Caco-2 (cell line): ENCODE measurements around the gene SPEM1. TPM values are rescaled to one million over a fixed set of nuclear protein-coding genes. Genes with fewer than 3 reads are reported as not detected.

Source experiments
- BruUV-seq: library from RNA; stranded (reverse); fragments of 400-500 nt; replicated peaks from 2 replicates; lab custom pipeline; 2021; lab: Mats Ljungman, UMichigan
- CTCF ChIA-PET: fragments of 300-600 bp; sonication (Branson Sonifier 250); formaldehyde crosslinking; loops from one replicate; lab custom pipeline; 2022; ENCODE audit warnings: antibody characterized with exemption; lab: Charles Lee
- POLR2A ChIA-PET: fragments of 300-600 bp; sonication (Branson Sonifier 250); formaldehyde crosslinking; loops from one replicate; lab custom pipeline; 2022; ENCODE audit warnings: antibody characterized with exemption; lab: Charles Lee
- DNase-seq, 2 experiments: peaks; one replicate each; pipeline versions ENCODE4 v3.0.0 to v3.0.0-alpha.2; 2020 to 2022
- H3K27me3 ChIP-seq: replicated peaks from 2 replicates; pipeline ENCODE4 v1.6.0; 2011; ENCODE audit warnings: low read length; ENCODE audit not compliant: control insufficient read depth, insufficient read depth
- H3K36me3 ChIP-seq: 2 replicates; pipeline ENCODE4 v1.5.1; 2011; ENCODE audit warnings: low read length; ENCODE audit not compliant: control insufficient read depth, insufficient read depth
- H3K4me1 ChIP-seq: fragments of 250-450 bp; sonication (Bioruptor Pico); 2 replicates; pipeline ENCODE4 v1.5.1; 2020; ENCODE audit warnings: mild to moderate bottlenecking
- H3K4me3 ChIP-seq: 2 replicates; pipeline ENCODE4 v1.5.1; 2011; ENCODE audit warnings: low read depth, mild to moderate bottlenecking, control low read depth, low read length
- H3K9me3 ChIP-seq: fragments of 250-450 bp; sonication (Bioruptor Pico); 2 replicates; pipeline ENCODE4 v1.5.1; 2020; ENCODE audit warnings: mild to moderate bottlenecking, moderate library complexity
- H3K27ac Mint-ChIP-seq: one replicate; pipeline ENCODE4 v1.8.0; 2022; ENCODE audit warnings: mixed read lengths; ENCODE audit not compliant: unreplicated experiment
- H3K27me3 Mint-ChIP-seq: one replicate; pipeline ENCODE4 v1.8.0; 2022; ENCODE audit warnings: mixed read lengths; ENCODE audit not compliant: insufficient read depth, unreplicated experiment
- H3K36me3 Mint-ChIP-seq: one replicate; pipeline ENCODE4 v1.8.0; 2022; ENCODE audit warnings: mild to moderate bottlenecking, mixed read lengths; ENCODE audit not compliant: insufficient read depth, unreplicated experiment
- H3K4me1 Mint-ChIP-seq: one replicate; pipeline ENCODE4 v1.8.0; 2022; ENCODE audit warnings: low read depth, mixed read lengths; ENCODE audit not compliant: unreplicated experiment
- H3K4me3 Mint-ChIP-seq: one replicate; pipeline ENCODE4 v1.8.0; 2022; ENCODE audit warnings: mild to moderate bottlenecking, moderate library complexity, mixed read lengths; ENCODE audit not compliant: unreplicated experiment
- H3K9me3 Mint-ChIP-seq: one replicate; pipeline ENCODE4 v1.8.0; 2022; ENCODE audit warnings: mixed read lengths; ENCODE audit not compliant: unreplicated experiment
- CTCF ChIP-seq, 2 experiments: fragments of 200-600 bp in 1 of 2; IDR thresholded peaks; 1 replicate in 1 of 2; 2 replicates in 1 of 2; pipeline versions ENCODE4 v1.5.1 to v1.8.0; 2011 to 2022; ENCODE audit warnings: antibody characterized with exemption in 1 of 2, control low read depth in 1 of 2, inconsistent platforms in 1 of 2, low read depth in 1 of 2, low read length in 1 of 2, mild to moderate bottlenecking in 1 of 2, moderate library complexity in 1 of 2; ENCODE audit not compliant: insufficient read depth in 1 of 2, severe bottlenecking in 1 of 2, unreplicated experiment in 1 of 2
- intact Hi-C: fragments of 100-400 bp; cut with micrococcal nuclease; formaldehyde crosslinking; loops from one replicate; pipeline ENCODE4 v1.10.0; 2022; ENCODE audit not compliant: unreplicated experiment
- total RNA-seq: library from RNA; stranded (reverse); gene quantifications from 2 replicates; pipeline ENCODE4 v1.2.3, GENCODE V29; 2022

Gene SPEM1
- total RNA-seq, 1 experiment from 2014 or later = 0.52 TPM

DNA sequence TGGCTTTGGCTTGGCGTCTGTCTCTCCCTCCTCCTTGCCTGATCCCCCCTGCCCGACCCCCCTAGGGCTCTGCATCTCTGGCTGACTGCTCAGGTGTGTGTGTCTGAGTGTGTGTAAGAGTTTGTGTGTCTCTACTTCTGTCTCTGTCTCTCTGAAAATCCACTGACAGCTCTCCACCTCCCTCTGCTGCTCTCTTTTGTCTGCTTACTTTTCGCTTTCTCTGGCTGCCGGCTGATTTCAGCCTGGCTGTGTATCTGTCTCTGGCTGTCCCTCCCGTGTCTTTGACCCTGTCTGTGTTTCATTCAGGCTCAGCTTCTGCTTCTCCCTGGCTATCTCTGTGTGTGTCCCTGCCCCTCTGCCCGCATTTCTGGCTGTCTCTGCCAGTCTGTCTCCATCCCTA, 3.8 kb upstream of the SPEM1 start:
- H3K27me3 Mint-ChIP-seq = no peaks in the 10 kb centered on the region
- Histone ChIP-seq H3K36me3 (no peaks in the 10 kb centered on the region), H3K4me3 (no peak overlapping the region), H3K27me3 (no peaks in the 10 kb centered on the region), H3K4me1 (no peaks in the 10 kb centered on the region), H3K9me3 (no peaks in the 10 kb centered on the region)
- no peaks in the 10 kb centered on the region for H3K4me1 Mint-ChIP-seq
- CTCF ChIA-PET = no interaction called here
- no peak for DNase-seq
- H3K4me3 Mint-ChIP-seq = no peak overlapping the region
- no peaks in the 10 kb centered on the region for H3K9me3 Mint-ChIP-seq
- BruUV-seq = no TSS peak
- H3K27ac Mint-ChIP-seq = peak overlapping the region; percentile 73
- POLR2A ChIA-PET = no interaction called here
- TF ChIP-seq CTCF (IDR thresholded peaks at IDR 0.05; ENCODE audit: insufficient read depth in 1 of 2, low read depth in 1 of 2, low read length in 1 of 2, severe bottlenecking in 1 of 2, unreplicated experiment in 1 of 2) = peak in 1 of 2 experiments; percentile 4
- intact Hi-C loops = no loop called here
- H3K36me3 Mint-ChIP-seq = no peaks in the 10 kb centered on the region

DNA sequence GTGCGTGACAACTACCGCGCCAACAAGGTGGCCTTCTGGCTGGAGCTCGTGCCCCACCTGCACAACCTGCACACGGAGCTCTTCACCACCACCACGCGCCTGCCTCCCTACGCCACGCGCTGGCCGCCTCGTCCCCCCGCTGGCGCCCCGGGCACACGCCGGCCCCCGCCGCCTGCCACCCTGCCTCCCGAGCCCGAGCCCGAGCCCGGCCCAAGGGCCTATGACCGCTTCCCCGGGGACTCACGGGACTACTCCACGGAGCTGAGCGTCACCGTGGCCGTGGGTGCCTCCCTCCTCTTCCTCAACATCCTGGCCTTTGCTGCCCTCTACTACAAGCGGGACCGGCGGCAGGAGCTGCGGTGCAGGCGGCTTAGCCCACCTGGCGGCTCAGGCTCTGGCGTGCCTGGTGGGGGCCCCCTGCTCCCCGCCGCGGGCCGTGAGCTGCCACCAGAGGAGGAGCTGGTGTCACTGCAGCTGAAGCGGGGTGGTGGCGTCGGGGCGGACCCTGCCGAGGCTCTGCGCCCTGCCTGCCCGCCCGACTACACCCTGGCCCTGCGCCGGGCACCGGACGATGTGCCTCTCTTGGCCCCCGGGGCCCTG, 3.0 kb upstream of the SPEM1 start:
- TF ChIP-seq CTCF (IDR thresholded peaks at IDR 0.05; ENCODE audit: insufficient read depth in 1 of 2, low read depth in 1 of 2, low read length in 1 of 2, severe bottlenecking in 1 of 2, unreplicated experiment in 1 of 2) = no peak
- Histone ChIP-seq H3K4me3 (no peak overlapping the region), H3K27me3 (no peaks in the 10 kb centered on the region), H3K4me1 (no peaks in the 10 kb centered on the region), H3K9me3 (no peaks in the 10 kb centered on the region), H3K36me3 (no peaks in the 10 kb centered on the region)
- DNase-seq = no peak
- intact Hi-C loops = no loop called here
- POLR2A ChIA-PET = no interaction called here
- CTCF ChIA-PET = no interaction called here
- Mint-ChIP-seq H3K9me3 (no peaks in the 10 kb centered on the region), H3K4me3 (no peak overlapping the region), H3K4me1 (no peaks in the 10 kb centered on the region), H3K27me3 (no peaks in the 10 kb centered on the region), H3K27ac (no peak overlapping the region), H3K36me3 (no peaks in the 10 kb centered on the region)
- BruUV-seq = no TSS peak

GRCh38 chr17:7418472-7419152, 1.5 kb upstream of the SPEM1 start:
- intact Hi-C loops = no loop called here
- ChIA-PET CTCF (no interaction called here), POLR2A (no interaction called here)
- H3K4me3 Mint-ChIP-seq = no peak overlapping the region
- Histone ChIP-seq H3K36me3 (no peaks in the 10 kb centered on the region), H3K9me3 (no peaks in the 10 kb centered on the region), H3K4me1 (no peaks in the 10 kb centered on the region), H3K4me3 (no peak overlapping the region), H3K27me3 (no peaks in the 10 kb centered on the region)
- no TSS peak for BruUV-seq
- DNase-seq = no peak
- H3K36me3 Mint-ChIP-seq = no peaks in the 10 kb centered on the region
- no peak for TF ChIP-seq CTCF (IDR thresholded peaks at IDR 0.05; ENCODE audit: insufficient read depth in 1 of 2, low read depth in 1 of 2, low read length in 1 of 2, severe bottlenecking in 1 of 2, unreplicated experiment in 1 of 2)
- no peaks in the 10 kb centered on the region for H3K27me3 Mint-ChIP-seq
- H3K4me1 Mint-ChIP-seq = no peaks in the 10 kb centered on the region
- no peaks in the 10 kb centered on the region for H3K9me3 Mint-ChIP-seq
- H3K27ac Mint-ChIP-seq = no peak overlapping the region
